Renal pelvis (tissue), 3 donors: ENCODE measurements around the gene CKS1B. TPM values are rescaled to one million over a fixed set of nuclear protein-coding genes. Genes with fewer than 3 reads are reported as not detected.

Experiments used
- polyA plus RNA-seq, 3 donors: library from polyadenylated mRNA; unstranded; fragments of 120-200 nt; gene quantifications; one replicate each; pipeline ENCODE4 v1.2.1, GENCODE V29; 2013; ENCODE audit not compliant: insufficient read length in 3 of 3

Gene CKS1B
- polyA plus RNA-seq, 3 donors, result 88.0 to 105 (median 96.5) TPM

Other genes with a start within 250 kb of the CKS1B start
- 1 to 10 TPM; 2.2 to 2.6 (median 2.3) TPM for gene KCNN3, start 104.4 kb upstream of the CKS1B start, polyA plus RNA-seq
- gene PMVK, start 38.0 kb upstream of the CKS1B start, polyA plus RNA-seq, result 10 to 100 TPM; 44.1 to 47.2 (median 44.2) TPM
- 10 to 100 TPM; 76.2 to 80.3 (median 76.6) TPM for gene PBXIP1, start 18.6 kb upstream of the CKS1B start, polyA plus RNA-seq
- 10 to 100 TPM; 47.4 to 52.1 (median 51.6) TPM for gene PYGO2, start 12.9 kb upstream of the CKS1B start, polyA plus RNA-seq
- gene SHC1, start 3.9 kb upstream of the CKS1B start, polyA plus RNA-seq, result 10 to 100 TPM; 74.6 to 91.3 (median 81.7) TPM
- gene FLAD1, start 8.7 kb downstream of the CKS1B start, polyA plus RNA-seq, result 10 to 100 TPM; 34.1 to 39.0 (median 38.4) TPM
- gene LENEP, start 18.9 kb downstream of the CKS1B start, polyA plus RNA-seq, result 1 to 10 TPM in 1 of 3 donors, under 1 TPM in 2; 0.36 to 1.5 (median 0.87) TPM
- 10 to 100 TPM; 15.9 to 18.0 (median 16.3) TPM for gene ZBTB7B, start 28.1 kb downstream of the CKS1B start, polyA plus RNA-seq
- gene DCST2, start 59.1 kb downstream of the CKS1B start, polyA plus RNA-seq, result 1 to 10 TPM; 1.9 to 2.8 (median 2.2) TPM
- under 1 TPM; 0.38 to 0.61 (median 0.41) TPM for gene DCST1, start 59.1 kb downstream of the CKS1B start, polyA plus RNA-seq
- 10 to 100 TPM; 57.5 to 62.8 (median 58.0) TPM for gene ADAM15, start 76.6 kb downstream of the CKS1B start, polyA plus RNA-seq
- gene EFNA4, start 89.1 kb downstream of the CKS1B start, polyA plus RNA-seq, result 10 to 100 TPM; 22.1 to 23.7 (median 23.0) TPM
- gene EFNA3, start 104.2 kb downstream of the CKS1B start, polyA plus RNA-seq, result 1 to 10 TPM; 6.3 to 8.8 (median 8.4) TPM
- 10 to 100 TPM; 66.7 to 79.3 (median 73.3) TPM for gene EFNA1, start 153.2 kb downstream of the CKS1B start, polyA plus RNA-seq
- gene SLC50A1, start 161.2 kb downstream of the CKS1B start, polyA plus RNA-seq, result 10 to 100 TPM; 45.3 to 61.3 (median 51.2) TPM
- 10 to 100 TPM; 38.6 to 55.8 (median 50.3) TPM for gene DPM3, start 165.8 kb downstream of the CKS1B start, polyA plus RNA-seq
- 100 to 1,000 TPM; 120 to 146 (median 127) TPM for gene KRTCAP2, start 198.6 kb downstream of the CKS1B start, polyA plus RNA-seq
- 1 to 10 TPM; 3.8 to 5.8 (median 5.8) TPM for gene TRIM46, start 199.2 kb downstream of the CKS1B start, polyA plus RNA-seq
- gene THBS3, start 233.2 kb downstream of the CKS1B start, polyA plus RNA-seq, result 10 to 100 TPM; 32.3 to 50.0 (median 43.0) TPM
- gene MTX1, start 234.0 kb downstream of the CKS1B start, polyA plus RNA-seq, result 10 to 100 TPM; 43.4 to 50.1 (median 48.6) TPM